HG02798 (cell line): ENCODE results near the gene C14orf39.

Source experiments
- ATAC-seq: cut with Tn5 transposase; IDR thresholded peaks from one replicate; pipeline ENCODE4 v1.9.1; 2021; ENCODE audit warnings: mild to moderate bottlenecking; ENCODE audit not compliant: unreplicated experiment, poor library complexity

The C14orf39 gene

GRCh38 chr14:60485598-60486251, at the start of gene C14orf39:
C14orf39 (minus strand) TSS chr14:60486063; CDS start chr14:60485078, 985 bp downstream.
- no peak for ATAC-seq

GRCh38 chr14:60532442-60532841, 46.6 kb upstream of the C14orf39 start:
- no peak for ATAC-seq

- no peak for ATAC-seq
These were observed 29.8 kb upstream of the C14orf39 start for GRCh38 chr14:60515511-60516289.

GRCh38 chr14:60514741-60515491, 29.1 kb upstream of the C14orf39 start:
- ATAC-seq = peak; percentile 57

GRCh38 chr14:60514378-60514740, 28.5 kb upstream of the C14orf39 start:
- ATAC-seq = no peak

- ATAC-seq = no peak
These were observed 27.2 kb upstream of the C14orf39 start for GRCh38 chr14:60512973-60513571.

GRCh38 chr14:60512126-60512525, 26.3 kb upstream of the C14orf39 start:
- no peak for ATAC-seq

GRCh38 chr14:60510951-60511599, 25.2 kb upstream of the C14orf39 start:
- no peak for ATAC-seq

- no peak for ATAC-seq
These were observed 24.5 kb upstream of the C14orf39 start for GRCh38 chr14:60510254-60510950.

- ATAC-seq = no peak
These were observed 23.8 kb upstream of the C14orf39 start for GRCh38 chr14:60509438-60510253.

- ATAC-seq = no peak
These were observed 23.0 kb upstream of the C14orf39 start, which contains the start of gene SIX6 for GRCh38 chr14:60508707-60509437. SIX6 (plus strand) TSS chr14:60509146; CDS start chr14:60509399, 253 bp downstream.

GRCh38 chr14:60508363-60508706, 22.5 kb upstream of the C14orf39 start:
- ATAC-seq = no peak

GRCh38 chr14:60506985-60507829, 21.3 kb upstream of the C14orf39 start:
- no peak for ATAC-seq

GRCh38 chr14:60506462-60506984, 20.7 kb upstream of the C14orf39 start:
- ATAC-seq = no peak

- ATAC-seq = no peak
These were observed 20.1 kb upstream of the C14orf39 start for GRCh38 chr14:60506010-60506409.

- no peak for ATAC-seq
These were observed 19.6 kb upstream of the C14orf39 start for GRCh38 chr14:60505448-60505847.

GRCh38 chr14:60502541-60502940, 16.7 kb upstream of the C14orf39 start:
- no peak for ATAC-seq
